Left renal pelvis (tissue), 4 donors: ENCODE data around the gene TYW1B. TPM values are rescaled to one million over a fixed set of nuclear protein-coding genes. Genes with fewer than 3 reads are reported as not detected.
A peak's percentile ranks its signal among the peaks of the same experiment; 100 is the strongest.
"Not testable (repeated sequence)": the region's sequence is repeated elsewhere in the genome, so short reads cannot be mapped to it uniquely, and the experiment has no call there.

Experiments
- DNase-seq, 4 donors: peaks; one replicate each; pipeline ENCODE4 v3.0.0-alpha.2; 2013; ENCODE audit warnings: low read depth in 4 of 4, low spot score in 3 of 4
- polyA plus RNA-seq, 4 donors: library from polyadenylated mRNA; unstranded; fragments of 120-200 nt; gene quantifications; one replicate each; pipeline ENCODE4 v1.2.1, GENCODE V29; 2013; ENCODE audit not compliant: insufficient read length in 4 of 4

The TYW1B gene
- polyA plus RNA-seq, 4 donors, result 3.2 to 9.3 (median 3.3) TPM

DNA sequence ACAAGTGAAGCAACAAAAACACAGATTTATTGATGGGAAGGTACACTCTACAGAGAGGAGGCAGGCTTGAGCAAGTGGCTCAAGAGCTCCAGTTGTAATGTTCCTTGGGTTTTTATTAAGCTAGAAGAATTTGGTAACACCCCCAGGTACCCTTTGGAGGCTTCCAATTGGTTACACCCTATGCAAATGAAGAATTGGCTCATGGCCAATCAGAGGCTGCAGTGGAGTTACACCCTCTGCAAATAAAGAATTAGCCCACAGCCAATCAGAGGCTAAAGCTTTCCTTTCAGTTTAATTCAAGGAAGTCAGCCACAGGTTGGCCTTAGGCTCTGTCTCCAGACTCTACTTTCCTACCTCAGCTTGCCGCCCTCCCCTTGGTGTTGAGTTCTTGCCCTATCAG, 10.3 kb downstream of the TYW1B start:
- DNase-seq, result not testable (repeated sequence)

- not testable (repeated sequence) for DNase-seq
These were observed 11.4 kb downstream of the TYW1B start for GRCh38 chr7:72816370-72817157.

GRCh38 chr7:72810437-72810836, 17.6 kb downstream of the TYW1B start:
- DNase-seq, result not testable (repeated sequence)

DNA sequence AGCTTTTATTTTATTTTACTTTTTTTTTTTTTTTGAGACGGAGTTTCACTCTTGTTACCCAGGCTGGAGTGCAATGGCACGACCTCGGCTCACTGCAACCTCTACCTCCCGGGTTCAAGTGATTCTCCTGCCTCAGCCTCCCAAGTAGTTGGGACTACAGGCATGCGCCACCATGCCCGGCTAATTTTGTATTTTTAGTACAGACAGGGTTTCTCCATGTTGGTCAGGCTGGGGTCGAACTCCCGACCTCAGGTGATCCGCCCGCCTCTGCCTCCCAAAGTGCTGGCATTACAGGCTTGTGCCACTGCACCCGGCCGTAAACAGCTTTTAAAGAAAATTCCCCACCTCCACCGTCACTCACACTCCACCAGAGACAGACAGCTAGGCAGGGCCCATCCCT, 19.5 kb downstream of the TYW1B start:
- not testable (repeated sequence) for DNase-seq

GRCh38 chr7:72806851-72807250, 21.1 kb downstream of the TYW1B start:
- DNase-seq, result not testable (repeated sequence)

GRCh38 chr7:72805526-72806494, 22.2 kb downstream of the TYW1B start:
- DNase-seq, result no peak

DNA sequence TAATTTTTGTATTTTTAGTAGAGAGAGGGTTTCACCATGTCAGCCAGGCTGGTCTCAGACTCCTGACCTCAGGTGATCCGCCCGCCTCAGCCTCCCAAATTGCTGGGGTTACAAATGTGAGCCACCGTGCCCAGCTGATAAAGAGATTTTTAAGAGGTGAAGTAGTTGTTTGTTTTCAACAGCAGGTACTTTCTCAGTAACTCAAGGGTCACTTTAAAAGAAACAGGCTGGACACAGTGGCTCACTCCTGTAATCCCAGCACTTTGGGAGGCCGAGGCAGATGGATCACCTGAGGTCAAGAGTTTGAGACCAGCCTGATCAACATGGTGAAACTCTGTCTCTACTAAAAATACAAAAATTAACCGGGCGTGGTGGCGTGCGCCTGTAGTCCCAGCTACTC, 24.2 kb downstream of the TYW1B start:
- DNase-seq, result not testable (repeated sequence)

DNA sequence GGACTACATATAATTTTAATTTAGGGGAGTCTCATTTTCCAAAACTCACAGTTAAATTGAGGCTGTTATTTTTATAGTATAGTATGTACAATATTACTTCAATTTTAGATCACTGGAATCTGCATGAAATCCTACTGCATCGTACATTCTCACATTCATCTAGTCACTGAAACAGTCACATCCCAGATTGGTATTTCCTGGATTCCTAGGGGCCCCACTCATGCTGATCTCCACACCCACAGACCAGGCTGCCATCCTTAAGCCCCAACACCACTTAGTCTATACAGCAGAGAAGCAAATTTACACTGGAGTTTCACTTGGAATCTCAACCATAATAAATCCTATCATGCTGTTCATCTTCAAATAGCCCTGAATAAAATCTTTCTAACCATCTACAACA, 26.4 kb downstream of the TYW1B start:
- not testable (repeated sequence) for DNase-seq

GRCh38 chr7:72795401-72795800, 32.6 kb downstream of the TYW1B start:
- DNase-seq, result not testable (repeated sequence)

DNA sequence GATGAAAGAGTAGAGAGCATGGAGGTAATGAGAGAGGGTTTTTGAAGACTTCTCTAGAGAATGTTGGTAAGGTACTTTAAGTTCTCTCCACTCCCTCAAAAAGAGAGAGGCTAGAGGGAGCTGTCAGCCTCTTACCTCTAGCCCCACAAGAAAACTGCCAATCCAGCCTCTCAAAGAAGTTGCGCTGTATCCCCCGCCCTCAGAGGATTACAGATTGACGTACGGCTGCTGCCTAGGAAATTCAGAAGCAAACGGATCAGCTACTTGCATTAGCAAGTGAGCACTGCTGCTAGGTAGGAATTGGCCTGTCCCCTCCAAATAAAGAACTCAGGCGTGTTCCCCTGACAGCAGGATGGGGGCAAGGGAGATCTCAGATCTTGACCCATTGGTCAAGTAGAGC, 34.2 kb downstream of the TYW1B start:
- DNase-seq, result no peak

DNA sequence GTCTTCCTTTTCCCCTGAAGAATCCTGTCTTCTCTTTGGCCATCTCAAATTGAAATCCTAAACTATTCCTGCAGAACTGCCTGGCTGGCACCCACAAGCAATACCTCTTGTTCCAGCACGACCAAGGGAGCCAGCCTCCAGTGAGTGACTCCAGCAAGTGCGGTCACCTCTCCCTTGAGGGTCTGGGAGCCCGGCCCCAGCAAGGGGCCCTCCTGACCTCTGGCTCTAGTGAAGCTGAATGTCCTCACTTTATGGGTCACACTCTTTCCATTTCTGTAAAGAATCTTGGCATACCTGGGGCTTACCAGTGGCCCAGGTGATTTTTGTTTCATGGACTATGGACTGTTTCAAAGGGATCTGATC, 37.3 kb downstream of the TYW1B start:
- DNase-seq, result not testable (repeated sequence)

DNA sequence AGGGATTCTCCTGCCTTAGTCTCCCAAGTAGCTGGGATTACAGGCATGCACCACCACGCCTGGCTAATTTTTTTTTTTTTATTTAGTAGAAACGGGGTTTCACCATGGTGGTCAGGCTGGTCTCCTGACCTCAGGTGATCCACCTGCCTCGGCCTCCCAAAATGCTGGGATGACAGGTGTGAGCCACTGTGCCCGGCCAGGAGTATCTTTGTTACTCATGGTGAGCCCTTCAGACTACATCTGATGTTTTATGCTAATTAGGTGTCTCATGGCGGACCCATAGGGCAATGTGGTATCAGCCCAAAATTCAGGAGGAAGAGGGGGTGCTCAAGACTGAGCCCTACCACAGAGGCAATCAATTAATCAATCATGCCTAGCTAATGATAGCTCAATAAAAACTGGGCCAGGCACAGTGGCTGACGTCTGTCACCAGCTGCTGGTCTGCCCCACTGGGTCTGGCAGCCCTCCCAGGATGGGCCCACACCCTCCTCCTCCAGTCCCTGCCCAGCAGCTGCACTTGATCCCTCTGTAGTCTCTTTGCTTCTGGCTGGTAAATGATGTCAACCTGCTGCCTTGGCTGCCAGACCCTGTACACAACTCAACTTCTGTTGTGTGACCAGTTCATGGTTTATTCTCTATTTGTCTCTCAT, 37.8 kb downstream of the TYW1B start:
- not testable (repeated sequence) for DNase-seq

GRCh38 chr7:72785166-72785955, 42.6 kb downstream of the TYW1B start:
- DNase-seq, result no peak

DNA sequence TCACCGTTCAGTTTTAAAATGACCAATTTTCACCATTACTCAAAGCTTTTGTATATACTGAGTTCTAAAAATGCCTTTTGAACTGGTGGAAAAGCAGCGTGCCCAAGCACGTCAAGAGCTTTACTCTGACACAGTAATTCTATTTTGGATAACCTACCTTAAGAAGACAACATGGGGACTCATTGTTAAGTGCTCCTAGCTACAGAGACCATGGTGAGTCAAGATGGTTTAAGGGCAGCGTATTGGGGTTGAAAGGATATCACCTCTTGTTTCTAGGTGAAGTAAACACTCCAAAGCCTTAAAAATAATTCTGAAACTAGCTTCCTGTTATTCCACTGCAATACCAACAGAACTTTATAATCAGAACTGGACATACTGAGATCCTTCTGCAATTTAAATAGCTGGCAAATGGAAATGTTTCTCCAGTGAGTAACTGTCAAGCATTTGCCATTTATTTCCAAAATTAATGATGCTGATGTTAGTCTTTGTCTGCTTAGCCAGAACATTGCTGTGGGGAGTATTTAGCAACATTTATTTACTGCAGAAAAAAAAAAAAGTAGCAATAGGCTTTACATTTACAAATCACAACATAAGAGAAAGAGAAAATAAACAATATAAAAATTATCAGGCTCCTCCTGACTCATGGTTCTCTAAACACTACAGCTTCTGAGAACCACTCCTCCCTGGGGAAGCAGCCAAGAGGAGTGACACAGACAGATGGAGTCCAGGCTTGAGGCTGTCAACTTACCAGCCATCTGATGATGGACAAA, 44.2 kb downstream of the TYW1B start:
- DNase-seq, result peak in 1 of 4 donors; percentile 2

- DNase-seq, result no peak
These were observed 46.4 kb downstream of the TYW1B start for GRCh38 chr7:72781631-72782030.

GRCh38 chr7:72781161-72781560, 46.8 kb downstream of the TYW1B start:
- no peak for DNase-seq

GRCh38 chr7:72780289-72780894, 47.6 kb downstream of the TYW1B start:
- not testable (repeated sequence) for DNase-seq

DNA sequence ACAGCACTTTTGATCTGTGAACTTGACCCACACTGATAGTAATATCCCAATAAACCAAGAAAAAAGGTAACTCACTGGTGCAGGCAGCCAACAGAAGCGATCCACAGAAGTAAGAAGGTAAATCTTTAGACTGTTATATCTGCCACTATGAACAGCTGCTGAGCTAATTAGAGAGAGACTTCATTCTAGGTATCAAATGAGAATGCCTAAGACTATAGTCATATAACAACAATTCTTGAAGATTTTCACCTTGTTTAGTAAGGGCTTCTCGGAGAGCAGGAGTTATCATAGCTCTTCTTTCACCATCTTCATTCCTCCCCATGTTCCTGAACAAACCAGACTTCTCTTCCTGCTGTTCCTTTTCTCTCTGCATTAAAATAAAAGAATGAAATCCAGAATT, 50.8 kb downstream of the TYW1B start:
- not testable (repeated sequence) for DNase-seq

DNA sequence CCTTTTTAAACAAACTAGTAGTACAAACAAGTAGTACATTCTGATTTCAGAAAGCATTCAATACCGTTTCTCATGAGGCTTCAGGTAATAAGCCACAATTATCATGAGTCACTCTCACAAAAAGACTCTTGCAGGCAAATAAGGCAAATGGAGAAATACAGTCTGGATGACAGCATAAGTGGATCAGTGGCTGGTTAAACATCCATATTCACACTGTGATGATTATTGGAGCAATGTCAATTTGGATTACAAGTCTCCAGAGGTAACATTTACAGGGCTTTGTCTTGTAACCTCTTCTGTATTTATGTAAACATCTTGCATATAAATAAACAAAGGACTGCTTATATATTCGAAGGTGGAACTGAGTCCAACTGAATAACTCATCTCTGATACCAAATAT, 55.4 kb downstream of the TYW1B start:
- not testable (repeated sequence) for DNase-seq
